Panc1 (cell line): ENCODE measurements around the gene PARP12. TPM values are rescaled to one million over a fixed set of nuclear protein-coding genes. Genes with fewer than 3 reads are reported as not detected.

Source experiments
- ATAC-seq: fragments of 200-7000 bp; cut with Tn5 transposase; 2 replicates; pipeline ENCODE4 v1.9.1; 2020; ENCODE audit warnings: mild to moderate bottlenecking, moderate library complexity
- BruUV-seq: library from RNA; stranded (reverse); fragments of 400-500 nt; replicated peaks from 2 replicates; lab custom pipeline; 2021; lab: Mats Ljungman, UMichigan
- CTCF ChIA-PET: fragments of 300-600 bp; sonication (Branson Sonifier 250); formaldehyde crosslinking; loops from one replicate; lab custom pipeline; 2022; ENCODE audit warnings: antibody characterized with exemption; lab: Charles Lee
- POLR2A ChIA-PET: fragments of 300-600 bp; sonication (Branson Sonifier 250); formaldehyde crosslinking; loops from one replicate; lab custom pipeline; 2022; ENCODE audit warnings: antibody characterized with exemption; lab: Charles Lee
- DNase-seq: peaks from one replicate; pipeline ENCODE4 v3.0.0-alpha.2; 2010; ENCODE audit warnings: low read depth, low spot score
- H3K27ac ChIP-seq: 2 replicates; pipeline ENCODE4 v1.5.1; 2011; ENCODE audit warnings: mild to moderate bottlenecking, low read length, inconsistent platforms
- H3K27me3 ChIP-seq: fragments of 200-500 bp; sonication (Bioruptor generic); 2 replicates; pipeline ENCODE4 v1.6.0; 2014; ENCODE audit warnings: low read length, inconsistent platforms; ENCODE audit not compliant: control insufficient read depth, insufficient read depth
- H3K36me3 ChIP-seq: fragments of 200-500 bp; sonication (Bioruptor generic); 2 replicates; pipeline ENCODE4 v1.5.1; 2014; ENCODE audit warnings: inconsistent platforms, mild to moderate bottlenecking, low read length, moderate library complexity; ENCODE audit not compliant: control insufficient read depth, insufficient read depth
- H3K4me1 ChIP-seq: 2 replicates; pipeline ENCODE4 v1.5.1; 2011; ENCODE audit warnings: inconsistent platforms, mild to moderate bottlenecking, low read length, moderate library complexity; ENCODE audit not compliant: control insufficient read depth, insufficient read depth
- H3K4me3 ChIP-seq, 2 experiments: 2 replicates each; pipeline ENCODE4 v1.5.1; 2011 to 2012; ENCODE audit warnings: low read depth in 2 of 2, low read length in 2 of 2, mild to moderate bottlenecking in 2 of 2, inconsistent platforms in 1 of 2, moderate library complexity in 1 of 2
- H3K9me3 ChIP-seq: fragments of 200-500 bp; sonication (Bioruptor generic); 2 replicates; pipeline ENCODE4 v1.5.1; 2014; ENCODE audit warnings: low read depth, mild to moderate bottlenecking, inconsistent platforms, low read length, moderate library complexity; ENCODE audit not compliant: control insufficient read depth, insufficient read depth
- POLR2AphosphoS5 ChIP-seq: IDR thresholded peaks from 2 replicates; pipeline ENCODE4 v1.6.1; 2012; ENCODE audit warnings: mild to moderate bottlenecking, low read depth, low read length, moderate library complexity
- REST ChIP-seq, 2 experiments: IDR thresholded peaks; 2 replicates each; pipeline ENCODE4 v1.6.1; 2011 to 2012; ENCODE audit warnings: low read depth in 2 of 2, control low read depth in 1 of 2, low read length in 1 of 2, mild to moderate bottlenecking in 1 of 2, moderate library complexity in 1 of 2; ENCODE audit not compliant: insufficient read depth in 1 of 2
- SIN3A ChIP-seq: IDR thresholded peaks from 2 replicates; pipeline ENCODE4 v1.6.1; 2012; ENCODE audit warnings: low read depth, mild to moderate bottlenecking, low read length, moderate library complexity, borderline replicate concordance; ENCODE audit not compliant: insufficient read depth
- TCF7L2 ChIP-seq: IDR thresholded peaks from 2 replicates; pipeline ENCODE4 v1.6.1; 2011; ENCODE audit warnings: mild to moderate bottlenecking, low read depth, low read length, inconsistent platforms
- in situ Hi-C: cut with HindIII; loops from 2 replicates; pipeline ENCODE4 v1.10.0; 2016; ENCODE audit warnings: low sequenced_read_pairs, low pct_unique_long_range_greater_than_20kb
- intact Hi-C: fragments of 100-400 bp; cut with micrococcal nuclease; formaldehyde crosslinking; loops from one replicate; pipeline ENCODE4 v1.10.0; 2022; ENCODE audit not compliant: unreplicated experiment
- total RNA-seq: library from RNA; stranded (reverse); gene quantifications from one replicate; pipeline ENCODE4 v1.2.1, GENCODE V29; 2021; ENCODE audit not compliant: unreplicated experiment
- TF ChIP-seq, protein P1 (sequence below): fragments of 450-650 bp; IDR thresholded peaks from 2 replicates; pipeline ENCODE4 v1.5.1; 2017; ENCODE audit warnings: mild to moderate bottlenecking

Gene PARP12
- total RNA-seq, 1 experiment from 2014 or later: 31.7 TPM

GRCh38 chr7:140018125-140019043, 44.4 kb downstream of the PARP12 start:
- intact Hi-C loops: no loop called here
- POLR2A ChIA-PET: interaction anchor here (0.5 to 0.6 kb wide), 2 partner anchors 372 to 1092 kb away, joined by 3 to 6 read pairs; no protein-coding TSS in a partner anchor
- no peak for ATAC-seq

GRCh38 chr7:140017543-140017942, 45.2 kb downstream of the PARP12 start:
- CTCF ChIA-PET: no interaction called here

More at GRCh38 chr7:140018125-140019043, 44.4 kb downstream of the PARP12 start:
- H3K27ac ChIP-seq: no peak overlapping the region
- H3K36me3 ChIP-seq: no peaks in the 10 kb centered on the region
- in situ Hi-C loops: no loop called here
- H3K9me3 ChIP-seq: no peaks in the 10 kb centered on the region
- no peak overlapping the region for H3K4me3 ChIP-seq
- TF ChIP-seq TCF7L2 (no peak), REST (IDR thresholded peaks at IDR 0.05; ENCODE audit: insufficient read depth in 1 of 2, low read depth in 2 of 2, low read length in 1 of 2) (no peak), POLR2AphosphoS5 (no peak), SIN3A (no peak)
- TF ChIP-seq, protein P1, sequence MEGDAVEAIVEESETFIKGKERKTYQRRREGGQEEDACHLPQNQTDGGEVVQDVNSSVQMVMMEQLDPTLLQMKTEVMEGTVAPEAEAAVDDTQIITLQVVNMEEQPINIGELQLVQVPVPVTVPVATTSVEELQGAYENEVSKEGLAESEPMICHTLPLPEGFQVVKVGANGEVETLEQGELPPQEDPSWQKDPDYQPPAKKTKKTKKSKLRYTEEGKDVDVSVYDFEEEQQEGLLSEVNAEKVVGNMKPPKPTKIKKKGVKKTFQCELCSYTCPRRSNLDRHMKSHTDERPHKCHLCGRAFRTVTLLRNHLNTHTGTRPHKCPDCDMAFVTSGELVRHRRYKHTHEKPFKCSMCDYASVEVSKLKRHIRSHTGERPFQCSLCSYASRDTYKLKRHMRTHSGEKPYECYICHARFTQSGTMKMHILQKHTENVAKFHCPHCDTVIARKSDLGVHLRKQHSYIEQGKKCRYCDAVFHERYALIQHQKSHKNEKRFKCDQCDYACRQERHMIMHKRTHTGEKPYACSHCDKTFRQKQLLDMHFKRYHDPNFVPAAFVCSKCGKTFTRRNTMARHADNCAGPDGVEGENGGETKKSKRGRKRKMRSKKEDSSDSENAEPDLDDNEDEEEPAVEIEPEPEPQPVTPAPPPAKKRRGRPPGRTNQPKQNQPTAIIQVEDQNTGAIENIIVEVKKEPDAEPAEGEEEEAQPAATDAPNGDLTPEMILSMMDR: no peak
- no peak for DNase-seq
- no peaks in the 10 kb centered on the region for H3K4me1 ChIP-seq
- CTCF ChIA-PET: no interaction called here
- BruUV-seq: no TSS peak
- H3K27me3 ChIP-seq: no peaks in the 10 kb centered on the region

More at GRCh38 chr7:140017543-140017942, 45.2 kb downstream of the PARP12 start:
- 0 out of 2 replicates have a peak, but pooled peaks have one; percentile 9 for ATAC-seq
- Histone ChIP-seq H3K4me3 (no peak overlapping the region), H3K27ac (no peak overlapping the region), H3K36me3 (no peaks in the 10 kb centered on the region), H3K27me3 (no peaks in the 10 kb centered on the region), H3K4me1 (no peaks in the 10 kb centered on the region), H3K9me3 (no peaks in the 10 kb centered on the region)
- DNase-seq: no peak
- intact Hi-C loops (no loop called here), in situ Hi-C loops (no loop called here)
- TF ChIP-seq TCF7L2 (no peak), SIN3A (no peak), REST (IDR thresholded peaks at IDR 0.05; ENCODE audit: insufficient read depth in 1 of 2, low read depth in 2 of 2, low read length in 1 of 2) (no peak), POLR2AphosphoS5 (no peak)
- TF ChIP-seq, protein P1: no peak
- POLR2A ChIA-PET: interaction anchor here (0.6 kb wide), 1 partner anchor 1093 kb away, joined by 3 read pairs; no protein-coding TSS in a partner anchor
- no TSS peak for BruUV-seq
